ENCODE measurements around the gene TGFB1I1. TPM values are rescaled to one million over a fixed set of nuclear protein-coding genes. Genes with fewer than 3 reads are reported as not detected.
"Not testable (repeated sequence)": the region's sequence is repeated elsewhere in the genome, so short reads cannot be mapped to it uniquely, and the experiment has no call there.

TGFB1I1 gene
- total RNA-seq, 1 donor from 2014 or later: 19.9 TPM

- DNase-seq (ENCODE audit: missing footprints): no peak
- ATAC-seq: no peak
- intact Hi-C loops (cut with DNase I): no loop called here
Observed at GRCh38 chr16:31498493-31498892, 26.5 kb downstream of the TGFB1I1 start.

- no peak for ATAC-seq
- no peak for DNase-seq (ENCODE audit: missing footprints)
- intact Hi-C loops (cut with DNase I): no loop called here
Observed at GRCh38 chr16:31499928-31500327, 28.0 kb downstream of the TGFB1I1 start.

- no peak for DNase-seq (ENCODE audit: missing footprints)
- no peak for ATAC-seq
- intact Hi-C loops (cut with DNase I): no loop called here
Observed at GRCh38 chr16:31501226-31501965, 29.4 kb downstream of the TGFB1I1 start.

GRCh38 chr16:31501966-31502348 is 30.0 kb downstream of the TGFB1I1 start:
- no peak for ATAC-seq
- intact Hi-C loops (cut with DNase I): no loop called here
- DNase-seq (ENCODE audit: missing footprints): no peak

GRCh38 chr16:31502981-31503380 is 31.0 kb downstream of the TGFB1I1 start:
- DNase-seq (ENCODE audit: missing footprints) (no peak), ATAC-seq (no peak)
- intact Hi-C loops (cut with DNase I): no loop called here

- intact Hi-C loops (cut with DNase I); ATAC-seq; DNase-seq (ENCODE audit: missing footprints): not testable (repeated sequence)
Observed at GRCh38 chr16:31503555-31503954, 31.6 kb downstream of the TGFB1I1 start.

GRCh38 chr16:31504159-31504558 is 32.2 kb downstream of the TGFB1I1 start:
- DNase-seq (ENCODE audit: missing footprints) (no peak), ATAC-seq (no peak)
- intact Hi-C loops (cut with DNase I): no loop called here

GRCh38 chr16:31505483-31505882 is 33.5 kb downstream of the TGFB1I1 start:
- intact Hi-C loops (cut with DNase I): loop anchor here (5.0 kb wide), 1 partner anchor 43 kb away; no protein-coding TSS in a partner anchor
- ATAC-seq: no peak
- no peak for DNase-seq (ENCODE audit: missing footprints)

- DNase-seq (ENCODE audit: missing footprints) (no peak), ATAC-seq (no peak)
- intact Hi-C loops (cut with DNase I): loop anchor here (5.0 kb wide), 1 partner anchor 45 kb away; no protein-coding TSS in a partner anchor
Observed at GRCh38 chr16:31507617-31507928, 35.6 kb downstream of the TGFB1I1 start.

- DNase-seq (ENCODE audit: missing footprints): peak; percentile 97
- intact Hi-C loops (cut with DNase I): loop anchor here (5.0 kb wide), 1 partner anchor 46 kb away; no protein-coding TSS in a partner anchor
- peak; percentile 96 for ATAC-seq
Observed at GRCh38 chr16:31507929-31508705, 36.2 kb downstream of the TGFB1I1 start, which contains the start of gene RUSF1. Gene RUSF1, minus strand, starts transcription at chr16:31508391. Its CDS starts 18 bp downstream, at chr16:31508373.

GRCh38 chr16:31508706-31509195 is 36.8 kb downstream of the TGFB1I1 start:
- DNase-seq (ENCODE audit: missing footprints): no peak
- peak; percentile 24 for ATAC-seq
- intact Hi-C loops (cut with DNase I): loop anchor here (5.0 kb wide), 1 partner anchor 46 kb away; no protein-coding TSS in a partner anchor

- no peak for DNase-seq (ENCODE audit: missing footprints)
- ATAC-seq: no peak
- intact Hi-C loops (cut with DNase I): no loop called here
Observed at GRCh38 chr16:31513126-31513525, 41.2 kb downstream of the TGFB1I1 start.

- DNase-seq (ENCODE audit: missing footprints): no peak
- no peak for ATAC-seq
- intact Hi-C loops (cut with DNase I): no loop called here
Observed at GRCh38 chr16:31513884-31514283, 41.9 kb downstream of the TGFB1I1 start.

- ATAC-seq (no peak), DNase-seq (ENCODE audit: missing footprints) (no peak)
- intact Hi-C loops (cut with DNase I): no loop called here
Observed at GRCh38 chr16:31517800-31518402, 45.9 kb downstream of the TGFB1I1 start.

- intact Hi-C loops (cut with DNase I): no loop called here
- ATAC-seq: no peak
- no peak for DNase-seq (ENCODE audit: missing footprints)
Observed at GRCh38 chr16:31519759-31520431, 47.9 kb downstream of the TGFB1I1 start.

GRCh38 chr16:31521368-31521767 is 49.4 kb downstream of the TGFB1I1 start:
- ATAC-seq: no peak
- intact Hi-C loops (cut with DNase I): no loop called here
- no peak for DNase-seq (ENCODE audit: missing footprints)

- DNase-seq (ENCODE audit: missing footprints) (no peak), ATAC-seq (no peak)
- intact Hi-C loops (cut with DNase I): no loop called here
Observed at GRCh38 chr16:31522071-31522470, 50.1 kb downstream of the TGFB1I1 start.

- DNase-seq (ENCODE audit: missing footprints); ATAC-seq; intact Hi-C loops (cut with DNase I): not testable (repeated sequence)
Observed at GRCh38 chr16:31523768-31524167, 51.8 kb downstream of the TGFB1I1 start.

GRCh38 chr16:31525113-31525512 is 53.2 kb downstream of the TGFB1I1 start:
- ATAC-seq: no peak
- intact Hi-C loops (cut with DNase I): no loop called here
- no peak for DNase-seq (ENCODE audit: missing footprints)

All from Right ventricle myocardium inferior (tissue), 1 donor.